HEK293 (cell line): ENCODE measurements around the gene STAT2.

Source experiments
- CTCF ChIP-seq: fragments of 450-650 bp; formaldehyde crosslinking; IDR thresholded peaks from 2 replicates; pipeline ENCODE4 v1.5.1; 2016; ENCODE audit warnings: missing biosample characterization, missing genetic modification characterization
- FEZF1 ChIP-seq: fragments of 450-650 bp; formaldehyde crosslinking; IDR thresholded peaks from 2 replicates; pipeline ENCODE4 v1.5.1; 2016; ENCODE audit warnings: missing biosample characterization, missing genetic modification characterization
- IKZF3 ChIP-seq: fragments of 450-650 bp; IDR thresholded peaks from 2 replicates; pipeline ENCODE4 v1.5.0; 2018; ENCODE audit warnings: missing biosample characterization, mild to moderate bottlenecking, missing genetic modification characterization, moderate library complexity
- MZF1 ChIP-seq: fragments of 450-650 bp; formaldehyde crosslinking; IDR thresholded peaks from 2 replicates; pipeline ENCODE4 v1.5.1; 2017; ENCODE audit warnings: missing biosample characterization, missing genetic modification characterization, borderline replicate concordance
- TSHZ1 ChIP-seq: fragments of 450-650 bp; formaldehyde crosslinking; IDR thresholded peaks from 2 replicates; pipeline ENCODE4 v1.5.1; 2016; ENCODE audit warnings: missing biosample characterization, missing genetic modification characterization, borderline replicate concordance
- YY1 ChIP-seq: fragments of 450-650 bp; formaldehyde crosslinking; IDR thresholded peaks from 2 replicates; pipeline ENCODE4 v1.5.1; 2018; ENCODE audit warnings: missing biosample characterization, missing genetic modification characterization
- ZBTB49 ChIP-seq: fragments of 450-650 bp; formaldehyde crosslinking; IDR thresholded peaks from 2 replicates; pipeline ENCODE4 v1.5.1; 2016; ENCODE audit warnings: missing biosample characterization, missing genetic modification characterization, low read depth
- ZNF121 ChIP-seq: fragments of 450-650 bp; formaldehyde crosslinking; IDR thresholded peaks from 2 replicates; pipeline ENCODE4 v1.5.1; 2016; ENCODE audit warnings: missing biosample characterization, missing genetic modification characterization
- ZNF138 ChIP-seq: fragments of 450-650 bp; formaldehyde crosslinking; IDR thresholded peaks from 2 replicates; pipeline ENCODE4 v1.5.1; 2016; ENCODE audit warnings: missing biosample characterization, missing genetic modification characterization, borderline replicate concordance
- ZNF24 ChIP-seq: fragments of 450-650 bp; formaldehyde crosslinking; IDR thresholded peaks from 2 replicates; pipeline ENCODE4 v1.5.1; 2016; ENCODE audit warnings: missing biosample characterization, missing genetic modification characterization
- ZNF274 ChIP-seq, 2 experiments: fragments of 200-500 bp in 1 of 2; fragments of 450-650 bp in 1 of 2; sonication (Bioruptor generic) in 1 of 2; formaldehyde crosslinking in 1 of 2; IDR thresholded peaks; 2 replicates each; pipeline versions ENCODE4 v1.5.1 to v1.6.1; 2014 to 2016; ENCODE audit warnings: borderline replicate concordance in 1 of 2, inconsistent platforms in 1 of 2, low read length in 1 of 2, missing biosample characterization in 1 of 2, missing genetic modification characterization in 1 of 2
- ZNF280D ChIP-seq: fragments of 450-650 bp; formaldehyde crosslinking; IDR thresholded peaks from 2 replicates; pipeline ENCODE4 v1.5.1; 2016; ENCODE audit warnings: missing biosample characterization, missing genetic modification characterization
- ZNF302 ChIP-seq: fragments of 450-650 bp; formaldehyde crosslinking; IDR thresholded peaks from 2 replicates; pipeline ENCODE4 v1.5.1; 2016; ENCODE audit warnings: missing biosample characterization, missing genetic modification characterization, low read depth
- ZNF398 ChIP-seq: fragments of 450-650 bp; formaldehyde crosslinking; IDR thresholded peaks from 2 replicates; pipeline ENCODE4 v1.5.1; 2017; ENCODE audit warnings: missing biosample characterization, missing genetic modification characterization
- ZNF521 ChIP-seq: fragments of 450-650 bp; formaldehyde crosslinking; IDR thresholded peaks from 2 replicates; pipeline ENCODE4 v1.5.1; 2017; ENCODE audit warnings: missing biosample characterization, mild to moderate bottlenecking, missing genetic modification characterization
- ZNF558 ChIP-seq: fragments of 450-650 bp; formaldehyde crosslinking; IDR thresholded peaks from 2 replicates; pipeline ENCODE4 v1.5.1; 2016; ENCODE audit warnings: missing biosample characterization, missing genetic modification characterization
- ZNF600 ChIP-seq: fragments of 450-650 bp; formaldehyde crosslinking; IDR thresholded peaks from 2 replicates; pipeline ENCODE4 v1.5.1; 2016; ENCODE audit warnings: missing biosample characterization, missing genetic modification characterization
- ZNF610 ChIP-seq: fragments of 450-650 bp; formaldehyde crosslinking; IDR thresholded peaks from 2 replicates; pipeline ENCODE4 v1.5.1; 2016; ENCODE audit warnings: missing biosample characterization, missing genetic modification characterization, borderline replicate concordance
- ZNF654 ChIP-seq: fragments of 450-650 bp; formaldehyde crosslinking; IDR thresholded peaks from 2 replicates; pipeline ENCODE4 v1.5.1; 2016; ENCODE audit warnings: low read depth, missing biosample characterization, missing genetic modification characterization
- ZNF704 ChIP-seq: fragments of 450-650 bp; formaldehyde crosslinking; IDR thresholded peaks from 2 replicates; pipeline ENCODE4 v1.5.1; 2016; ENCODE audit warnings: missing biosample characterization, missing genetic modification characterization
- ZNF791 ChIP-seq: fragments of 450-650 bp; formaldehyde crosslinking; IDR thresholded peaks from 2 replicates; pipeline ENCODE4 v1.5.1; 2016; ENCODE audit warnings: missing biosample characterization, missing genetic modification characterization
- ZSCAN4 ChIP-seq: fragments of 450-650 bp; formaldehyde crosslinking; IDR thresholded peaks from 2 replicates; pipeline ENCODE4 v1.5.1; 2017; ENCODE audit warnings: missing biosample characterization, missing genetic modification characterization

The STAT2 gene

GRCh38 chr12:56359851-56360767 lies at the start of gene STAT2 (continued):
- TF ChIP-seq ZNF121 (tag by site-specific recombination) (no peak), ZNF24 (no peak), ZNF791 (tag by site-specific recombination) (no peak), ZNF704 (tag by site-specific recombination) (no peak), ZNF654 (tag by site-specific recombination) (peak; percentile 1; the same call in 1 of the 2 replicates), MZF1 (tag by site-specific recombination) (no peak), ZNF610 (tag by site-specific recombination) (no peak; the same call in 1 of the 2 replicates), ZNF274 (IDR thresholded peaks at IDR 0.05; ENCODE audit: low read length) (no peak), ZNF274 (tag by site-specific recombination; IDR thresholded peaks at IDR 0.05; ENCODE audit: borderline replicate concordance) (no peak), ZNF280D (tag by site-specific recombination) (no peak), ZNF600 (tag by site-specific recombination) (peak; percentile 36; the same call in 1 of the 2 replicates), ZNF302 (tag by site-specific recombination) (no peak), ZBTB49 (no peak), ZNF138 (no peak), CTCF (tag by site-specific recombination) (no peak), ZSCAN4 (tag by site-specific recombination) (0 out of 2 replicates have a peak, but pooled peaks have one; percentile 38), YY1 (tag by site-specific recombination) (peak; percentile 40; the same call in 1 of the 2 replicates), ZNF398 (tag by site-specific recombination) (peak; percentile 90), ZNF558 (tag by site-specific recombination) (no peak), ZNF521 (tag by site-specific recombination) (no peak), IKZF3 (tag by site-specific recombination) (peak; percentile 98), TSHZ1 (tag by site-specific recombination) (no peak), FEZF1 (tag by site-specific recombination) (no peak)
